Ecto neural progenitor cell (in vitro differentiated cells): ENCODE results near the gene LCMT1.
A peak's percentile ranks its signal among the peaks of the same experiment; 100 is the strongest.
"Not testable (repeated sequence)": the region's sequence is repeated elsewhere in the genome, so short reads cannot be mapped to it uniquely, and the experiment has no call there.

ENCODE experiments used
- DNase-seq: peaks from one replicate; pipeline ENCODE4 v3.0.0-alpha.2; 2018; ENCODE audit warnings: low spot score

The LCMT1 gene

DNA sequence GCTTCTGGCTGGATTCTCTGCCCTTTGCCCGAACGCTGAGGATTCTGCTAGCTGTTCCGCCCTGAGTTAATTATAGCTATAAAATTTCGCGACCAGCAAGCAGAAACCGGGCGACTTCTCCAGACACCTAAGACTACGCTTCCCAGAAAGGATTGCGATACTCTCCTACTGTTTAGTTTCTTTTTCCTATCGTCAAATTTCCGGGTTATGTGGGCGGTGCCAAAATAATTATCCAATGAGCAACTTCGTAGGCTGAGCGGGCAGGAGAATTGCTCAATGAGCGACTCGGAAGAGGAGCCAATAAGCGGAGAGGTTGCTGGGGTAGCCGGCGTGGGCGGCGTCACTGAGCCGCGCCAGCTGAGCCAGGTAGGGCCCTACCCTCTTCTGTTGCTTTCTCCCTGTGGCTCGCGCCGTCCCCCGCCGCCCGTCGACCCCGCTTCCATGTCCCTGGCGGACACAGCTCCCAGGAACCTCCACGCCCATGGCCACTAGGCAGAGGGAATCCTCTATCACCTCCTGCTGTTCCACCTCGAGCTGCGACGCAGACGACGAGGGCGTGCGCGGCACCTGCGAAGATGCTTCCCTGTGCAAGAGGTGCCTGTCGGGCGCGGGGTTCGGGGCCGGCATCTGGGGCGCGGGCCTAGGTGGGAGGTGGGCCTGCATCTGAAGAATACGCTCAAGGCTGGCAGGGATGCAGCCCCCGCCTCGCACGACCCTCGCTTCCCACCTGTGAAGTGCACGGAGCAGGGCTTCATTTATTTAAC, at the start of gene LCMT1:
Gene LCMT1, plus strand, starts transcription at position 340 of the 764 bp plus-strand sequence. Its CDS starts 142 bp downstream, at position 482.
- DNase-seq, result peak; percentile 94

GRCh38 chr16:25063102-25063501, 48.4 kb upstream of the LCMT1 start:
- no peak for DNase-seq

DNA sequence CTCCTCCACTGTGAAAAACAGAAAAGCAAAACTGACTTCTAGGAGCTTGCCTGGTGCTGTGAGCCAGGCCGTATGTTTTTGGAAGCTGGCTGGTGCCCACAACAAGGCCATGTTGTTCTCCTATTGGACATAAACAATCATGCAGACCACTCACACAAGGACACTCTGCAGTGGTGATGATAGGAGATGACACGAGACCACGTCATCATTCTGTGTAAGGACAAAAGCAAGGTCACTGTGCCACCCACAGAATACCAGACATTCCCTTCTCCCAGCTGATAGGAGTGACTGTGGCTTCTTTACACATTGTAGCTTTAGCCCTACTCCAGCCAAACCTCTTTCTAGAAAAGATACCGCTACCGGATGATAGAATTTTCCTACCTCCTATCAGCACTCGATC, 47.7 kb upstream of the LCMT1 start:
- DNase-seq, result no peak

DNA sequence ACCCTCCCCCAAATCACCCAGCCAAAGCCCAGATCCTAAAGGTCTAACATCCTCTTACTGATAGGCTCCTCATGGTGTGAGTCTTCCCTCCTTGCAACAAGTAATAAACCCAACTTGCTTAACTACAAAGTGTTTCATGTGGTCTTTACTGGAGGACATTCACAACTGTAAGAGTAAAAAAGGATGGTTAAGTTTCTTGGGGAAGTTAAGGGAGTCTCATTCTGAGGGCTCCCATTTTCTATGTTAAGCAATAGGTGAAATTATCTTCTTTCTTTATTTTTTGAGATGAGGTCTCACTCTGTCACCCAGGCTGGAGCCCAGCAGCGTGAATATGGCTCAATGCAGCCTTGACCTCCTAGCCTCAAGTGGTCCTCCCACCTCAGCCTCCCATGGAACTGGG, 47.3 kb upstream of the LCMT1 start:
- DNase-seq, result not testable (repeated sequence)

- no peak for DNase-seq
These were observed 46.6 kb upstream of the LCMT1 start for GRCh38 chr16:25064937-25065336.

DNA sequence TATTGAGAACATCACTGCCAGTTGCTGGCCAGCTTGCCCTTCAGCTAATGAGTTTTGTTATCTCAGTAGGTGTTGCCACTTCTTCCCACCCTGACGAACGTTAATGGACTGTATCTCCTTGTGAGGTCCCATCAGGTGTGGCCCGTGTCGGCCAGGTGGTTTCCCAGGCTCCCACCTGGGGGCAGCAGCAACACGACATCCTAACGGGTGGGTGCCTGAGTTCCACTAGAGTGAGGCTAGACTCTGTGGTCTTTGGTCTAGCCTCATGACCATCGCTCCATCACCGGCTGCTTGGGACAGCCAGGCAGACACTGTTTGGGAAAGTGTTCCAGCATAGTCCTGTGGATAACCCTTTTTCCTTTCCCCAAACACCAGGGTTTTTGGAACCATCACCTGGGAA, 45.6 kb upstream of the LCMT1 start:
- DNase-seq, result peak; percentile 53

DNA sequence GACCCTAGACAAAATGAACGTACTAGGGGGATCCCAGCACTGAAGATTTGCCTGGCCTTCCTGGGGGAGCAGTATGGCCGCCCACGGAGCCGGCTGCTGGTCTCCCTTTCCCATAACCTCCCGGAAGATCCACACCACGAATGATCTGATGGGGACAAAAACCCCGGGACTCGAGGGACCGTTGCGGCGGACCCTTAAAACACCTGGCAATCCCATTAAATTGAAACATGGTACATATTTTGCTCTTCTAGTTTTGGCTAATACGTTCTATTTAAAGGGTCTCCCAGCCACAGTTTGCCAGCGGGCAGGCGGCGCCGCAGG, 45.2 kb upstream of the LCMT1 start:
- no peak for DNase-seq

- DNase-seq, result peak; percentile 92
These were observed 44.6 kb upstream of the LCMT1 start for GRCh38 chr16:25066747-25067631.

GRCh38 chr16:25073854-25074253, 37.7 kb upstream of the LCMT1 start:
- DNase-seq, result no peak

DNA sequence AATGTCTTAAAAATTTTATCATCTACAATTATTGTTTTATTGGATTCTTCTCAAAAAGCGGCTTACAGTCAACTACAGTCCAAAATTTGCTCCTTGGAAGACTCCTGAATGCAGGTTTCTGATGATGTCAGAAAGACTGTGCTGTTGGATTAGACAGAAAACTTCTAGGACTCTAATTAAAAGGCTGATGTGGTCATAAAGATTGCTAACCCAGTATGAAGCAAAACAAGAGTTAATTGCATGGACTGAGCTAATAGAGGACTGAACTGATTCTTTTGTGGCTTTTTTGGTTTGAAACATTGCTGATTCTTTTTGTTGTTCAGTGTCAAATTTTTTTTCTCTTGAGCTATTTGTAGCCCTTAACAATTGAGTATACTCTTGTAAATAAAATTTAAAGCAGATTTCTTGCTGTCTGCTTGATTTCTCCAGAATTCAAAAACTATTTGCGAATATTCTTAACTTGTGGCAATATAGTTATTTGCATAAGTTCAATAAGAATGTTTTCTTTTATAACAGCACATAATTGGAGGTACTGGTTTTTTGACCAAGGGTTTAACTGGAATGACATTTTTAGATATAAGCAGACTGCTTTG, 33.1 kb upstream of the LCMT1 start:
- no peak for DNase-seq

GRCh38 chr16:25079637-25080378, 31.7 kb upstream of the LCMT1 start:
- DNase-seq, result no peak

DNA sequence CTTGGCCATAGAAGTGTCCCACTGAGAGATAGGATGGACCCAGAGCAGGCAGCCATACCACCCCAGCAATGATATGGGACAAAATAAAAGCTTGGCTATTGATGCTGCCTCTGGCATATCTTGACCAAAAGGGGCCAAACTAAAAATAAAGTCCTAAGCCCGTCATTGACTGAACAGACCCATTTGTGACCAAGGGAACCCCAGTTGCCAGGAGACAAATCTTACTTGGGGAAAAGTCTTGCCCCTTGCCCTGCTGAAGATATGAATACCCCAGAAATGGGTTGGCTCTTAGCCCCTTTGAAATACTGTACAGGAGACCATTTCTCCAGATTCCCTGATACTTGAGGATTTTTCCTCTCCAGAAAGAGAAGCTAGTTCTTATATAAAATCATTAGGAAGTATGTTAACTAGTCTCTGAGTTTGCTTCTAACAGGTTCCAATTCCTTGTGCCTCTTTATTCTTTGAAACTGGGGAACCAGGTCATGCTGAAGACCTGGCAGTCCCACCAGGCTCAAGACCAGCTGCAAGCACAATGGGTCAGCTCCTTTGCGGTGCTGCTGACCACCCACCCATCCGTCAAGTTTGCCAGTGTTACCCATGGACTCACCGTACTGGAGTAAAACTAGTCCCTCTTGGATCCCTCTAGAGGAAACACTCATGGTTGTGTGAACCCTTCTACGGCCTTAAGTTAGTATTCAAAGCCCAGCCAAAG, 31.0 kb upstream of the LCMT1 start:
- DNase-seq, result no peak

DNA sequence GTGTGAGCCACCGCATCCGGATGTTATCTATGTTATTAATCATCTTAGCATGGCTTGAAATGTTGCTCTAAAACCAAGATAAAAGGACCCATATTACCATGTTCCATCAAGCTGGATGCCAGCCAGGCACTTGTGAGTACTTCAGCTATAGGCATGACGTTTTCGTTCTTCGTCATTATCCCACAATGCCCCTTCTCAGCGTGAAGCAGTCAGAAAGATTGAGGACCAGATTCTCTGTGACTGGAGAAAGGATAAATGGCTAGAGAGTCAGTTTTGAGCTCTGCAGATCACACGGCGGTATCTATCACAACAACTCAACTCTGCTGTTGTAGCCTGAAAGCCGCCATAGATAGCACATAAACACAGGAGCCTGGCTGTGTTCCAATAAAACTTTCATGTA, 29.8 kb upstream of the LCMT1 start:
- DNase-seq, result no peak

GRCh38 chr16:25083065-25083464, 28.5 kb upstream of the LCMT1 start:
- DNase-seq, result no peak

DNA sequence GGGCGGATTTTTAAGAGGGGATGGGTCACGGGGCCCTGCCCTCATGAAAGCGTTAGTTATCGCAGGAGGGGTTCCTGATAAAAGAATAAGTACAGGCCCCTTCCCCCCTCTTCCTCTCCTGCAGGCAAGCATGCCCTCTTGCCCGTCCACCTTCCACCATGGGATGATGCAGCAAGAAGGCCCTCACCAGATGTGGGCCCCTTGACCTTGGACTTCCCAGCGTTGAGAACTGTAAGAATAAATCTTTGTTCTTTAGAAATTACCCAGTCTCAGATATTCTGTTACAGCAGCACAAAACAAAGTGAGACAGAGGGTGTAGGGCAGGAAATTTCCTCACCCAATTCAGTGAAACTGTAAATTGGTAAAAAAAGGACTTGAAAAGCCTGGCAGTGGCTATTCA, 27.8 kb upstream of the LCMT1 start:
- no peak for DNase-seq

DNA sequence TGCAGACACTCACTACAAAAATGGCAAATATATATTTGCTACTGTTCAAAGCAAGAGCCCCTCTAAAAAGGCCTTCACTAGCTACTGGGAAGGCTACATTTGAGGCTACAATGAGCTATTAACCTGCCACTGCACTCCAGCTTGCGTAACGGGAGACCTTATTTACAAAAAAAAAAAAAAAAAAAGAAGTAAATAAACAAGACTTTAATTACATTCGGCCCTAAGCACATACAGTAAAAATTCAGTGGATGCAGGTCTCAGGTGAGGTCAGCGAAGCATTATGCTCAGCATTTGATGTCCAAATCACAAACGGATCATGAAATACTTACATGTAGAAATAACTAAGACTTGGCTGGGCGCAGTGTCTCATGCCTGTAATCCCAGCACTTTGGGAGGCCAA, 26.7 kb upstream of the LCMT1 start:
- DNase-seq, result no peak

DNA sequence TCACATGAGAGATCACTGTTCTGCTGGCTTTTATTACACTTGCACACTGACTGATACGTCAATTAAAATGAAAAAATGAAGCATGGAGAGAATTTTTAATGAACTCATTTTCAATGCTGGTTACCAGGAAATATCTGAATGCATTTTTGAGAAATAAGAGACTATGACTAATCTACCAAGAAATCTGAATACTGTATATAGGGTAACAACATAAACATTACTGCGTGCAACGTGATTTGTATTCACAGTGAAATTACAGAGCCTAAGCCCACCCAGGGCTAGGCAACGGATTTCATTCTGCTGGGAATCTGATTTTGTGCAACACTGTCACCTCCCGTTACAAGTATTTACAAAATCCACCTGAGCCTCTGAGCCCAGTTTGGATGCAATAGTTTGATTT, 23.8 kb upstream of the LCMT1 start:
- no peak for DNase-seq

GRCh38 chr16:25089351-25089750, 22.2 kb upstream of the LCMT1 start:
- DNase-seq, result no peak

GRCh38 chr16:25092441-25092840, 19.1 kb upstream of the LCMT1 start:
- no peak for DNase-seq

GRCh38 chr16:25093208-25094061, 18.1 kb upstream of the LCMT1 start:
- no peak for DNase-seq

DNA sequence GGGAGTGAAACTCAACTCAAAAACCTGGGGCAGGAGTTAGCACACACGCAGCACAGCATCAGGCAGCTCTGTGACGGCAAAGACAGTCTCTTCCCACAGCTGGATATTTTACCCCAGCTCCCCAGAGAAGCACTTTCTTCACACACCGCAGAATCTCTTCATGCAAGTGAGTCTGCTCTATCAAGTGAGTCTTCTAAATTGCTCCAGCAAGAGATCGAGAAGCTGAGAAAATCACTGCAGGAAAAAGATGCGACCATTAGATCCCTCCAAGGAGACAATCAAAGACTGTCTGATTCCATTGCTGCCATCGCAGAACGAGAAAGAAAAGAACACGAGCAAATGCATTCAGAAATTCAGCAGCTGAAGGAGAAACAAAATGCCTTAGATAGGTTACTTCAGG, 16.9 kb upstream of the LCMT1 start:
- DNase-seq, result no peak
